ENCODE data around the gene BCL6.

BCL6 gene

DNA sequence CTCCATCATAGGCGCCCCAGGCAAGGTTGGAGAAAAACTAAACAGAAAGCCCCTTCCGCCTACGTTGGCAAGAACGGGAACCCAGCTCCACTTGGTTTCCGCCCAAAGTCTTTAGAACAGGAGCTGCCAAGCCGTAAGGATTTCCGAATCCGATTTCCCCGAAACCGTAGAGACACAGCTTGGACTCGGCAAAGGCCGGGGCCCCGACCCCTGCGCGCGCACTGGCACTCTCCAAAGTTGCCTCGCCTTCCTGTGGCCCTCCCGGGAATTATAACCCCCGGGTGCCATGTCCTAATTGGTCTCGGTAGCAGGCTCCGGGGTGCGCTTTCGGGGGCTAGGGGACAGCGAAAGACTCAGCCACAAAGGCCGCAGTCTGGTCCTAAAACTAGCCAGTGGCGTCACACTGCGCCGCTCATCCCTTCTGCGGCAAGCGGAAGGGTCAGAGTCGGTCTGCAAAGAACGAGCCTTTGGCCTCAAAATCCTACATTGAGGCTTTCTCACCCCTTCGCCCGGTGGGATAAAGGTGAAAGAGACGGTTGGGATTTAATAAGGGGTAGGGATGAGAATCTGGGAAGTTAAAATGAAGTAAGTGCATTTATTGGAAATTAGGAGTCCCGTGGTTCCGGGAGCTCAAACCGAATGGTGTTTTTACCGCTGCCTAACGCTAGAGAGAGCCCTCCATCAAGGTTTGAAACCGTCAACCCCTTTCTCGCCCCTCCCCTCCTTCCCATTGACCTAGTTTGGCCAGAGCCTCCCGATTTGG lies 6.8 kb downstream of the BCL6 start:
- peak; percentile 96 for DNase-seq (ENCODE audit: low read depth)

DNA sequence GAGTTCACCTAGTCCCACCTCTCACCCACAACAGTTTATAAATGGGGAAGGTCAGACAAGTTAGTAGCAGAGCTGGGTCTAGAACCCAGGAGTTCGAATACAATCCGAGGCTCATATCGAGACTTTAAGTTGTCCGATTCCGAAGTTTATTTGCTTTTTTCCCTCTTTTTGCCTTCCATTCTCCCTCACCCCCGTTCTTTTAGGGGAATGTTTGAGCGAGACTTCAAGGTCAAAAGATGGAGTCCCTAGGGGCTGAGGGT lies 7.3 kb downstream of the BCL6 start:
- DNase-seq (ENCODE audit: low read depth) = no peak

DNA sequence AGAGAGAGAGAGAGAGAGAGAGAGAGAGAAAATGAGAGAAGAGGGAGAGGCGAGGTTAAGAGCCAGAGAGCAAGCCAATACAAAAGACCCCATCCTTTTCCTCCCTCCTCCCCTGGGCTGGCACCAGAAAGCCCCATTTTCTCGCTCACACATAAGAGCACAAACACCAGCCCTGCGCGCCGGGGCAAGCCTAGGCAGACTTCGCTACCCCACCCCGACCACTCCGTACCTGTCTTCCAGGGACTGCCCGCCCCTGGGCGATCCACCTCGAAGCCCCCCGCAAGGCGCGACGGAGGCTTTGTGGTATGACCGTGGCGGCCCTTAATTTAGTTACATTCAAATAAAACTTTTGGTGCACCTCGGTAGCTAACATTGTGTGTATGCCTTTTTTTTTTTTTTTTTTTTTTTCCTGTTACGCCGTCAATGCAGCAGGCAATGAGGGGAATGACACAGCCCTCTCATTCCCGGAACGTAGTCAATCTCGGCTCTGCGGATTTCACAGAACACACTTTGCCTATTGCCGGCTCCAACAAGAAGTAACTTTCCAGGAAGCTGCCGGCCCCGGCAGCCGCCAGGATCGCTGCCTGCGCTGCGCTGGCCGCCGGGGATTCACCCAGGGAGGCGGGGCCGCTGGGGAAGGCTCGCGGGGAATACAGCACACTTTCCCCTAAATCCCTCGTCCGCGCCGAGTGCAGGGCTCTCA lies 7.7 kb downstream of the BCL6 start:
- peak; percentile 77 for DNase-seq (ENCODE audit: low read depth)

DNA sequence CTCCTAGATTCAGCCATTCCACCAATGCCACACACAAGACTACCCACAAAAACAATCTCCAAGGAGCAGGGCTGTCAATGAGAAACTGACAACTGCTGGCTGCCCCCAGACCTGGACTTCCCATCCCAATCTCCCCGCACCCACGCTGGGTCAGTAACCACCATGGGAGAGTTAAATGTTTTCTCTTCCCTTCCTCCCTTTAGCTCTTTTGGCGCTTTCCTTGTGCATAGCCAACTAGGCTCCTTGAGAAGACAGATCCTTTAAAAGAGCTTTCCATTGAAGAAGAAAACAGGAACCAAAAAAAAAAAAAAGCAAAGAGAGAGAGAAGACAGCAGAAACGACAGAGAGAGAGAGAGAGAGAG lies 8.3 kb downstream of the BCL6 start:
- DNase-seq (ENCODE audit: low read depth) = no peak

DNA sequence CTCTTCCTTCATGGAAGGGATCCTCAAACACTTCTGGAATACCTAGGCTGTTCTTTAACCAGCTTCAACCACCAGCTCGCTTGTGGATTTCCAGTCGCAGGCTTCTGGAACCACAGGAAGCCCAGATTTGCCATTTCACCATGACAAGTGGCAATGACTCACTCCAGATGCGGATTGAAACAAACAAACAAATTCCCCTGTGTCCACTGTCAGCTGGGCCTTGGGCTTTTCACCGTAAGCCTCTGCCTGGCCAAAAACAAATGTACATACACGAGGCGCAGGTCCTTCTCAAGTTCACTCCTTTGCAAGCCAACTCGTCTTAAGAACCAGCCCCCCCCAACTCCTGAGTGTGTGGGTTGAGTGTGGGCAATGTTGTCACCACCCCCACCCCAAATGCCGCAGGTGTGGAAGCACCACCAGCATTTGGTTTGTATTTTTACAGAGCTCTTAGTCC lies 8.8 kb downstream of the BCL6 start:
- DNase-seq (ENCODE audit: low read depth) = peak; percentile 72

DNA sequence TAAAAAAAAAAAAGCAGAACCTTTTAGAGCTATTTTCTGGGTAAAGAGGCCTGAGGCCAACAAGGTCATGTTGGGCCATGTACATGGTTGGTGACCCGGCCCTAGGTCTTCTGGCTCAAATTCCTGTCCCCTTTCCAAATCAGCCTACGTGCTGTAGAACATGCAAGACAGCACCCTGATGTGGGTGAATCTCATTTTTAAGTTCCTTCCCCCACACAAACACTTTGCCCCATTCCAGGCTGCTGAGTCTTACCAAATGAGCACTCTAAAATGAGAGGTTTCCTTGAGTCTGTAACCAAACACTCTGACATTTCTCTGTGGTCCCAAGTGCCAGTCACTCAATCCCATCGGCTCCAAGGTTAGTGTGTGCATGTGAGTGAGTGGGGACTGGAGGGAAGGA lies 9.4 kb downstream of the BCL6 start:
- DNase-seq (ENCODE audit: low read depth) = no peak

DNA sequence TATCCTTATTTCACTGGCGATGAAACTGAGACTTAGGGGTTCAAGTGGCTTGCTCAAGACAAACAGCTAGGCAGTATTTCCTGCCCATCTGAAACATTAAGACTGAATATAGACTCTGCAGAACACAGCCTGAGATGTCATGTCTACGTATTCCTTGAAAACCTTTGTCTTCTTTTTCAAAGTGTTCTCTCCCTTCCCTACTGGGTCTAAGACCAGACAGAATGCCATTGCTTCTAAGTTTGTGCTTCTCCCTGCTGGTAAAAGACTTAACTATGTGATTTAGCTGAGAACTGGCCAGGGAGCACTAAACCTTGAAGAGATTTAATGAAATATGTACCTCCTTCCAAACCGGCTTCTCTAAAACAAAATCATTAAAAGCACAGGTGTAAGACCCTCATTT lies 9.9 kb downstream of the BCL6 start:
- no peak for DNase-seq (ENCODE audit: low read depth)

DNA sequence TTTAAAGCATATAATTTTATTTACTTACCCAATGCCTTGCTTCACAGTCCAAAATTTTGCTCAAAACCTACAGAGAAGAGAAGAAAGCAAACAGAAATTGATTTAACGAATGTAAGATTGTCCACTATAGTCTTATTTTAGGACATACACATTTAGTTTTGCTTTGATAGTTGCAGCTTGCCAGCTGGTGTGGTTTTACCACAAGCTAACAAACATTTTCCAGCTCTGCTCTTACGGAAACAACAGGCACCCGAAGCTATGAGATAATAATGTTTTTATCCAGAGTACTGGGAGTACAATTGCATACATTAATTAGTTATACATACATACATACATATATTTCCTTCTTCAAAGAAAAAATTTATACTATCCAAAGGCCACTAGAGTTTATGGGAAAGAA lies 10.4 kb downstream of the BCL6 start:
- no peak for DNase-seq (ENCODE audit: low read depth)

DNA sequence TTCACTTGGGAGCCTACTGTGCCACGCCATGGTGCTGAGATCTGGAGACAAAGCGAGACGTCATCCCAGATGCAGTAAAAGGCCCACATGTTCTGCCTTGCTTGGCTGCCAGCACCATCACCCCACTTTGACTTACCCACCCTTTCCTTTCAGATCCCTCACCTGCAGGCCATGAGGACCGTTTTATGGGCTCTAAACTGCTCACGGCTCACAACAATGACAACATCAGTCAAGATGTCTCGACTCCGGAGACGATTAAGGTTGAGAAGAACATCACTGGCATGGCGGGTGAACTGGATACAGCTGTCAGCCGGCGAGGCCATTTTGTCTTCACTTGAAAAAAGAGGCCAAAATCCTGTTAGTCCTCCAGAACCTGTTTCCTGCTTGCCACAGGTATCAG lies 11.9 kb downstream of the BCL6 start:
- no peak for DNase-seq (ENCODE audit: low read depth)

DNA sequence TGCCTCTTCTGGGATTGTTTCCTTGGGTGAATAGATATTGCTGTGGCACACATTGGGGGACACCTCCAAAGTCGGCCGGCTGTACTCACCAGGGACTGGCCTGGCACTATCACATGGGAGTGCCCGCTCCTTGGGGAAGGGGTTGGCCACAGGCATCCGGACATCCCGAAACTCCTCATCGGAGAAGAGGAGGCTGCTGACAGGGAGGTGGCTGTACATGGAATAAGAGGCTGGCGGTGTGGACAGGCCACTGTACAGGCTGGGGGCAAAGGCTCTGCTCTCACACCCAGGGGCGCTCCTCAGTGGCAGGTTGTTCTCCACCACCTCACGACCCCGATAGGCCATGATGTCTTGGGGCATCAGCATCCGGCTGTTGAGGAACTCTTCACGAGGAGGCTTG lies 15.7 kb downstream of the BCL6 start:
- DNase-seq (ENCODE audit: low read depth) = no peak

DNA sequence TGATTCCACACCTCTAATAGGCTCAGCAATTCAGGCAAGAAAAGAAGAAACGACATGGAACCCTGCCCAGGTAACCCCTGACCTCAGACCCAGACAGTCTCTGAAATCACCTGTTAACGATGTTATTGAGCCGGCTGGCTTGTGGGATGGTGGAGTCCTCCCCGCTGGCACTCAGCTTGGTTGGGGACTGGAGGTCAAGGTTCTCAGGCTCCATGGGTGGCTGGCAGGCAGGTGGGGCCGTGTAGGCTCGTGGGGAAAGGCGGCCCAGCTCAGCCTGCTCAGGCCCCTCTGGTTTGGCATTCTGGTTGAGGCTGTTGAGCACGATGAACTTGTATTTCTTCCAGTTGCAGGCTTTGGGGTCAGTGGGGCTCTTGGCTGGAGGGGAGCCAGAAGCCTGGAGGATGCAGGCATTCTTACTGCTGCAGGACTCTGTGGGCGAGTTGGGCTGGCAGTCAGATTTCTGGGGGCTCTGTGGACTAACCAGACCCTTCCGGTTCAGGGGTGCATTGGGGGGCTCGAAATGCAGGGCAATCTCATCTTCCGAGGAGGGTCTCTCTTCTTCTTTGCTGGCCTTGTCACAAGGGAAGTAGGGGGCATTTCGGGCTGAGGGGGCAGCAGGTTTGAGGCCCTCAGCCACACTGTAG lies 16.2 kb downstream of the BCL6 start:
- DNase-seq (ENCODE audit: low read depth) = no peak

DNA sequence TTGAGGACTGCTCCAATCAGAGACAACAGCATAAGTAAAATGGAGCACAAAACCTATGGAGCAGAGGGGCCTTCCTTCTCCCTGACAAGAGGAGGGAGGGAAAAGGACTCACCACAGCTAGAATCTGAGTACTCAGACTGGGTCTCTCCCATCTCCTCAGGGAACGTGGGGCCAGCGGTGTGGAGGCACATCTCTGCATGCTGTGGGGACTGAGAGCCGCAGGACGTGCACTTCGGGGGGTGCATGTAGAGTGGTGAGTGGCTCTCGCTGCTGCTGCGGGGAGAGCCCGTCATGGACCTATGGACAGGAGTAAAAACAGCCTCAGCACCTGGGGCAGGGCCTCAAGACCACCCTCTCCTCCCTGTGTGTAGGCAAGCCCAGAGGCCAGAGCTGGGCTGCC lies 17.0 kb downstream of the BCL6 start:
- no peak for DNase-seq (ENCODE audit: low read depth)

DNA sequence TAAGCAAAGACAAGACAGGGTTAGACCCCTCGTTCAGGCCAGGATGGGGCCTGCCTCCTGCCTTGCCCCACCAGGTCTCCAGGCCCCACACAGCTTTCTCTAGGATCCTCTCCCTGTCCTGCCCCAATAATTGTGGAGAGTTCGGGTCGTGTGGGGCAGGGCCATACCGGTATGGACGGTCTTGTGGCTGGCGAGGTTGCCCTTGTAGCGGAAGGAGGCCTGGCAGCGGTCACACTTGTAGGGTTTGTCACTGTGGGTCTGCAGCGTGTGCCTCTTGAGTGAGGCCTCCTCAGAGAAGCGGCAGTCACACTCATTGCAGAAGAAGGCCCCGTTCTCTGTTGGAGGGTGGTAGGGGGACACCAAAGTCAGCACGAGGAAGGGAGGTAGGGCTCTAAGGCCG lies 18.7 kb downstream of the BCL6 start:
- no peak for DNase-seq (ENCODE audit: low read depth)

DNA sequence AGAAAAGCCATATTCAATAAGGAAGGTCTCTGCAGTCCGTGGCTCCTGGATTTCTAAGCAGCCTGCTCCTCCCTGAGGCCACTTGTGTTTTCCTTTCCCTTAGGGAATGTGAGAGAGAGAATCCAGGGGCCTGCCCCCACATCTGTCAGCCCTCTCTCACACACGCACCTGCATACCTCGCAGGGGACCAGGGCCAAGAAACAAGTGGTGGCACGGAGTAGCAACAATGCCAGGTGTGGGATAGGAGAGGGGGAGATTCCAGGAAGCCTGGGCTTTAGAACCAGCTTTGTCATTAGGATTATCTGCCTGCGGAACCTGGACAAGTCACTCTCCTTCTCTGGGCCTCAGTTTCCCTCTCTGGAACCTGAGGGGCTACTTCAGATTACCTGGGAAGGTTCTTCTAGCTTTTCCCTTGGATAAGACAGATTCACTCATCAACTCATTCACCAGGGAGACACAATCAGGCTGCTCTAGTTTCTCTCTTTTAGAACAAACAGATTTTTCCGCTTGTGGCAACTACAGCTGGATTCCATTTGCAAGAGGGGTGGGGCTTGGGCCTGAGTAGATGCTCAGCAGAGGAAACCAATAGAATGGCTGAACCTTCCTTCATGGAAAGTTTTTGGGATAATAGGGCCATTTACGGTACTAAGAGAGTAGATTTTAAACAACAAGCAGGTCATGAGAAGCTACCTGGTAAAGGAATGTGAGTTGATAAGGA lies 19.5 kb downstream of the BCL6 start:
- DNase-seq (ENCODE audit: low read depth) = no peak

DNA sequence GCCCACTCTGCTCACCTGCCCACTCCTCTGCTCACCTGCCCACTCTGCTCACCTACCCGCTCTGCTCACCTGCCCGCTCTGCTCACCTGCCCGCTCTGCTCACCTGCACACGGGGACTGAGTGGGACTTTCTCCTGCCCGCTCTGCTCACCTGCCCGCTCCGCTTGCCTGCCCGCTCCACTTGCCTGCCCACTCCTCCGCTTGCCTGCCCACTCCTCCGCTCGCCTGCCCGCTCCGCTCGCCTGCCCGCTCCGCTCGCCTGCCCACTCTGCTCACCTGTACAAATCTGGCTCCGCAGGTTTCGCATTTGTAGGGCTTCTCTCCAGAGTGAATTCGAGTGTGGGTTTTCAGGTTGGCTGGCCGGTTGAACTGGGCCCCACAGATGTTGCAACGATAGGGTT lies 20.0 kb downstream of the BCL6 start:
- DNase-seq (ENCODE audit: low read depth) = no peak

DNA sequence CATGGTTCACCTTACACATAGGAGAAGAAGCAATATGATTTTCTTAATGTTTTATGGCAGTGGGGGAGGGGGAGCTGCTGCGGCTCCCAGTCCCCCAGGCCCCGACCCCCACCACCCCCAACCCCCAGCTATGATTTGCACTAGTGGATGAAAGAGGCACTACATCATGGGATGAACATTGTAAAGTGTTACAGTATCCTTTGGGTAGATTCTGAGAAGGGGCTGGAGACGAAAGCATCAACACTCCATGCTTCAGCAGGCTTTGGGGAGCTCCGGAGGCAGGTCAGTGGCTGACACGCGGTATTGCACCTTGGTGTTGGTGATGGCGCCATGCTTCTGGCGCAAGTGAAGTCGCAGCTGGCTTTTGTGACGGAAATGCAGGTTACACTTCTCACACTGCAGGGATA lies 23.1 kb downstream of the BCL6 start:
- no peak for DNase-seq (ENCODE audit: low read depth)

DNA sequence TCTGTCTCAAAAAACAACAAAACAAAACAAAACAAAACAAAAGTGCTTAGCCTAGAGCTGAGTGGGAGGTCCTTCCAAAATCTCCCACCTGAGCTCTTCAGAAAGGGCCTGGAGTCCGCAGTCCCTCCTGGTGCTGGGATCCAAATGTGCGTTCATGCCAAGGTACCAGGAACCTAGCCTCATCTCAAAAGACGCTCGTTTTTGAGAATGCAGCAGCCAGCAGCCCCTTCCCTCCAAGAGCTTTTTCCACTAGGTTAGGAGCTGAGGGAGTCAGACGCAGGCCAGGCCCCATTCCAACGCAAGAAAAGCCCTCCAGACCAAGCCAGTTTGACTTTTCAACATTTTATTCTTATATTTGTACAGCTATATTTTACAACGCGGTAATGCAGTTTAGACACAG lies 24.2 kb downstream of the BCL6 start:
- DNase-seq (ENCODE audit: low read depth) = no peak

DNA sequence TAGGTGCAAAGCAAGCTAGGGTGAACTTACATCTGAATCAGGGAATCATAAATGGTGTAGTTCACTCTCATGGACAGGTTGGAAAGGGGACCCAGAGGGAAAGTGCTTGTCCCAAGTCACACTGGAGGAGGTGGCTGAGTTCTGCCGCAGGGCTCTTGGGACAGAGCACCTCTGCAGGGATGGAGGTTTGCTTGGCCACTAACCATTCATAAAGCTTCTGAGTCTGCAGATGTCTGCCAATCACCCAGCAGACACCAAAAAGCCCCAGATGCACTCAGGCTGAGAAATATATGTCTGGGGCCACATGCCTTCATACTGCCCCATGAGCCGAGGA lies 25.0 kb downstream of the BCL6 start:
- no peak for DNase-seq (ENCODE audit: low read depth)

DNA sequence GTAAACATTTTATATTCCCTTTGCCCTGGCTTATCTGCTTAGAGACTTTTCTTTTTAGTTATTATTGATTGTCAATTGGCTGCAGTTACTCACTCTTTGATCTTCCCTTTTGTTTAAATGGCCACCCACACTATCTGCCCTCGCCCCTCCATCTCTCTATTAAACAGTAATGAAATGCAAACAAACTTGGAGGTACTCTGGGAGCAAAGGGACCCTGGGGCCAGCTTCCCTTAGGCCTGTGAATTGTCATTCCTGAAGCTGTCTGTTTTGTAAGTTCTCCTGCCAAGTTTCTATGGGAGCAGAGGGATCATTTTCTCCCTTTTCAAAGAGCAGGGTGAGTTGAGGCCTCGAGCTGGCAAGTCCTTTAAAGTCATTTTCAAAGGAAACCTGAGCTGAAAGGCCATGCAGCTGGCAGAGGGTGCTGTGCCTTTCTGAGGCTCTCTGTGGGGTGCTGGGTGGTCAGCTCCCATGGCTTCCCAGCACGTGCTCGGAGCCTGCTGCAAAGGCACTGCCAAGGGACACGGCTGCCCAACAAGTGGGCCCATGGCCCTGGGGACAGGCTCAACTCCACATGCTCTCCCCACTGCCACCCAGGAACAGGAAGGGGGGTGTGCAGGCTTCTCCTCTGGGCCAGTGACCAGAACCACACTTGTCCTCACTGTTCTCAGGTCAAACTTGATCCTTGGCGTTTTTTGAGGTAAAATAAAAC lies 25.5 kb downstream of the BCL6 start:
- DNase-seq (ENCODE audit: low read depth) = no peak

DNA sequence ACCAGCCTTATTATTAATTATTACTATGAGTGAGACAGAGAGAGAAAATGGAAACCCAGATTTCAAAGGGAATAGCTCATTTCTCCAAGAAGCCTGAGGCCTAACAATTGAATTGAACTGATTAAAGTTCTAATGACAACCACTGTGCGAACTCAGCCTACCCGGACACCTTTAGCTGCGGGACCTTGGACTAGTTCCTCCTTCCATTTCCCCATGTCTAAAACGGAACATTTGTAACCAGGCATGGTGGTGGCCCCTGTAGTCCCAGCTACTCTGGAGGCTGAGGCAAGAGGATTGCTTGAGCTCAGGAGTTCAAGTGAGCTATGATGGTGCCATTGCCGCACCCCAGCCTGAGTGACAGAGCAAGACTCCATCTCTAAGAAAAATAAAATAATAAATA lies 26.5 kb downstream of the BCL6 start:
- no peak for DNase-seq (ENCODE audit: low read depth)

DNA sequence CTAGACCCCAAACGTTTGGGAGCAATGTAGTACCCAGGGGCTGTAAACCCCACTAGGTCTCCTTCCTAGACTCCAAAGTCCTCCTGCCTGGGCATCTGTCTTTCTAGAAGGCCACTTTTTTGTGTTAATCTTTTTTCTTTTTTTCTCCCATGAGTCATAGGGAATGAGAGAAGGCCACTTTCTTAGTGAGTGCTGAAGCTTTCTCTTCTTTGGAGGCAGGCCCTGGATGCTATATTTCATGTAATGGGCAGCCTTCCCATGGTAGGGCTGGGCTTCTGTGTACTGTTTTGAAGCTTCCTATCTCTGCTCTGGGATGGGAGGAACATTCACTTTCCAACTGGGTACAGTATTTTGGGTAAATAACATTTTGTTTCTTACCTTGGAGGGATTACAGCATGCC lies 27.7 kb downstream of the BCL6 start:
- peak; percentile 16 for DNase-seq (ENCODE audit: low read depth)

DNA sequence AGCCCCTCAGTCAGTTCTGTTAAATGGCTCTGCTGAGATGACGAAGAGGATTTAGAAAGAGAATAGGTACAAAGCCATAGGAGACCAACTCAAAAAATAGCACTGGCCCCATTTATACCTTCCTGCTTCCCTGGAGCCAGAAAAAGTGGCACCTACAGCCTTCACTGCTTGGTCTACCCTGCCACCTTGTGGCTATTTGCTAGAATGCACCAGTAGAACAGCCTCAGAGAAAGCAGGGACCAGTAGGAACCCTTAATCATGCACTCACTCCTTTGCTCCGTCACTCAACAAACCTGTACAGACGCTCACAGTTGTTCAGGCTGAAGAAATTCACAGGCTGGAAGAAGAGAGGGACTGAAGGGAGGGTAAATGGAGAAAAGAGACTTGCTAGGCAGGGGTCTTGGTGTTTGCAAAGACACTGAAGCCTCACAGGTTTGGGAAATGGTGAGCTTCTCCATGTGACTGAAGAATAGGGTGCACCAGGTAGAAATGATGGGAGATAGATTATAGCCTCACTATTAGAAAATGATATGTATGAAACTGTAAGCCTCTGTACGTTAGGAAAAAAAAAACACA lies 30.8 kb downstream of the BCL6 start:
- peak; percentile 77 for DNase-seq (ENCODE audit: low read depth)

All from ELR (cell line).